ENCODE measurements around the gene KRT33A.
A peak's percentile ranks its signal among the peaks of the same experiment; 100 is the strongest.

KRT33A gene

DNA sequence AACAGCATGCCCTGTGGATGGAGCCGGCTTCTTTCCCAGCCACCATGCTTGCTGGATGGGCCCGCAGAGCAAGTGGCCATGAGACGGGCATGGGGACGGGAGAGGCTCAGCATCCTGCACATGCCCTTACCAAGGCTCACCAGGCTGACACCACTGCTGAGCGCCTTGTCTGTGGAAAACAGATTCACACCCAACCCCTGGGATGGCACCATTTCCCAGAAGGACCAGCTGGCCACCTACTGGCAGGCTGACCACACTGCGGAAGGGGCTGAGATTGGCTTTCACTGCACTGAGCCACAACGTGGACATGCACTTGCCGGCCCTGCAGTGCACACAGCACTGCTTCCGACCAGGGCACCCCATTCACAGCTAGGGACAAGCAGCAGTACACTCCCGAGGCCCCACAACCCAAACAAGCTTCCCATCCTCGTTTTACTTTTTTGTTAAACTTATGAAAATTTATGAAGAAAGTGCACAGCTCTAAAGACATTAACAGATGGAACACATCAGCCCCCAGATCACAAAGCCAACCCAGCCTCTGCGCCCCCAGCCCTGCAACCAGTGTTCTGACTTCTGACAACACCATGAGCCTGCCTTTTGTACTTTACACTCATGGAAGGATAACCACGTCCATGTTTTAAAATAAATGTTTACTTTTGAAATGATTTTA is 21.2 kb downstream of the KRT33A start:
- peak; percentile 60 for DNase-seq (ENCODE audit: low spot score)

GRCh38 chr17:41328207-41328606 is 22.4 kb downstream of the KRT33A start:
- no peak for DNase-seq (ENCODE audit: low spot score)

DNA sequence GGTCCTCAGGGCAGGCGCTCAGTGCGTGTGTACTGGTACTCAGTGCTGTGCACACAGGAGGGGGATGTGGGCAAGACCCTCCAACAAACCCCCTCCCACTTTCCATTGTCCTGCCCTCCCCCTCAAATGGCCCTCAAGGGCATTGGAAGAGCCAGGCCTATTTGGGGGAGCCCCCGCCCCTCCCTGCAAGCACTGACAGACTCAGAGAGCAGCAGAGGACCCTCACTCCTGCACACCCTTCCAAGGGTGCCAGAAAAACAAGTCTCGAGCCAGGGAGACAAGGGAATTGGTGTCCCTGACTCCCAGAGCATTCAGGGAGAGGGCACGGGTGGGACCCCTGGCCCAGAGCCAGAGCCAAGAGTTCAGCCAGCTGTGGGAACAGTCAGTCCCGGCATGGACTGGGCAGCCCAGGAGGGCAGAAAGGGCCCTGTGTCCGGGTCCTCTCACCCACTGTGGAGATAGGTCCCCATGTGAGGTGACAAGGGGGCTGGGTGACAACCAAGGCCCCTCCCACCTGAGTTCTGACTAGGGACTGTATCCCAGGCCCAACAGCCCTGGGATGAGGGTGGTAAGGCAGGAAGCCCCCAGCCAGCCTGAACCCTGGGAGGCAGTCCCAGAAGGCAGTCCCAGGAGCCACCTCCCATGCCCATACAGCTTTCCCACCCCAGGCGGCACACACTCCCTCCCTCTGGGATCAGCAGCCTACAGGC is 23.1 kb downstream of the KRT33A start:
- DNase-seq (ENCODE audit: low spot score), result no peak

DNA sequence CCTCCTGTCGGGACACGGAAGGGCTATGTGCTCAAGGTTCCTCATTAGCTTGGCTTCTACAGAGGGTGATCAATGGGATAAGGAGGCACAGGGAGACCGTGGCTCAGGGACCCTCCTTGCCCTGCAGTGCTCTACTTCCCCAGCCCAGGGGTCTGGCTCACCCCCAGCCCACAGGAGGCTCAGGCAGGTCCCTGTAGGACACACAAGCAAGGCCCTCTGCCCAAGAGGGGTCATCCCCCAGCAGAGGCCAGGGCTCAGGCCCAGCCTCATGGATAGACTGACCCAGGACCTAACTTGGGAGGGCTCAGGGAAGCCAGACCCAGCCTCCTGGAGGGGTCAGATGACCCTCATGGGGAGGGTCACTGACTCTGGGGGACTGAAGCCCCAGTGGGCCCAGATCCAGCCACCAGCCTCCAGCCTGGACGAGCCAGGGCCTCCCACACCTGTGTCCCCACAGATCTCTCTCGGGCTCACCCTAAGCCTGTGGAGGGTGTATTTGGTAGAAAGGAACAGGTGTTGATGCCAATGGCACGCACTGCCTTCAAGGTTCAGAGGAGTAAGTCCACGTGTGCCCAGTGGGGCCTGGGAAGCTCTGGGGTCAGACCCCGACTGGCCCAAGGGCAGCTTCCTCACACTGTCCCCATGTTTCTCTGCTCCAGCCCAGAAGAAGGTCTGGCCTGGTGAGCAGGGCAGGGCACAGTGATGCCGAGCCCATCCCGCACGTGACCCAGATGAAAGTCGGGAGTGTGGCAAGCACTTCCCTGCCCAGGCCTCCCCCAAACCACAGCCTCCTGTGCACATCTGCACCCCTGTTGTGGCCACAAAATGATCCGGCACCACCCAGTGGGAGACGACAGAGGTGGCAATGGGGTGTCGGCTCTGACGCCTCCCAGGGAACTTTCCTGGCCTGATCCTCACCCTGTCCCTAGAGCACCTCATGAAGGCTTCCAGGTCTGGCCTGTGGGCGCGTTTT is 24.2 kb downstream of the KRT33A start:
- DNase-seq (ENCODE audit: low spot score), result no peak

DNA sequence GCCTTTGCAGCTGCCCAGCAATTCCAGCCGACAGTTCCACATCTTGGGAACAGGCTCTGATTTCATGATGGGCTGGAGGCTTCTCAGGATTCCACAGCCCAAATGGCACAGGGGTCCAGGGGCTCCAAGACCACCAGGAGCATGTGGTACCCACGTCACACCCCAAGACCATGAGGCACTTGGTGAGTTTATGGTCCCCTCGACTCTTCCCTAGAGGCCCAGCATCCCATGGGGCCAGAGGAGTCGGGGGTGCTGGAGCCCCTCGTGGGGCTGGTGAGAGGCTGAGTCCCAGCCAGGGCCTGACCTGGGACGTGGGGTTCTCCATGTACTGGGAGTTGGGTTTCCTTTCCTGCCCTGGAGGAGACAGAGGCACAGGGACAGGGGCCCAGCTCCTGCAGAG is 25.0 kb downstream of the KRT33A start:
- no peak for DNase-seq (ENCODE audit: low spot score)

GRCh38 chr17:41325126-41325525 is 25.5 kb downstream of the KRT33A start:
- DNase-seq (ENCODE audit: low spot score), result no peak

DNA sequence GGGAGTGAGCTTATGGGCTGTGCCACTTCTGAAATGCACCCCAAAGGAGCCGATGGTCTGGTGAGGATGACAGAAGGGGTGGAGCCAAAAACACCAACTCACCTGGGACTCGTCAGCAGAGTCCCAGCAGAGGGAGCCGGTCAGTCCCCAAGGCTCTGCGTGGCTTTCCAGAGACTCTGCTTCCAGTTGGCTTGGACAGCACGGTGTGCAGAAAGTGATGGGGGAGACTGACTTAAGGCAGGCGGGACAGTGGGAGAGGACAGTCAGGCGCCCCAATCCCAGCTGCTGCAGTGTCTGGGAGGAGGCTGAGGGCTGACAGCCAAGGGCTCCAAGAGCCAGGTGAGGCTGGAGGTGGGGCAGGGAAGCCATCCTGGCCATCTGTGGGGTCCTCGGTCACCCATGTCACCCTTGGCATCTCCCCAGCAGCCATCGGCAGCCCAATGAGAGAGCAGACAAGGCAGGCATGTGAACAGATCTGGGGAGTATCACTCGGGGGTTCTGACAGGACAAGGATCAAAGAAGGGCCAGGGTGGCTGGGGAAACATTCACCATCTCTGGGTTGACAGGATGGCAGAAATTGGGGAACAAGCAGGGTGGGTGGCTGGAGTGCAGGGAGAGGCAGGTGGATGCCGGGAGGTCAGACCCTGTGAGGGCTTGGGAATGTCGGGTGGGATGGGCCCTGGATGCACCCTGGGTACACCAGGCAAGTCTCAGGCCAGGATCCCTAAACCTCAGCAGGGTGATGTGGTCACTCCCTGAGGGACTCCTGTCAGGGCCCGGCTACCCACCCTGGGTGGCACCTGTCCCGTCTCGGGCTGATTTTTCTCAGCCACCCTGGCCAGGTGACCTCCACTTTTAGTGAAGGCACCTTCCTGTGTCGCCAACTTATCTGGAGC is 26.2 kb downstream of the KRT33A start:
- DNase-seq (ENCODE audit: low spot score), result peak; percentile 13

DNA sequence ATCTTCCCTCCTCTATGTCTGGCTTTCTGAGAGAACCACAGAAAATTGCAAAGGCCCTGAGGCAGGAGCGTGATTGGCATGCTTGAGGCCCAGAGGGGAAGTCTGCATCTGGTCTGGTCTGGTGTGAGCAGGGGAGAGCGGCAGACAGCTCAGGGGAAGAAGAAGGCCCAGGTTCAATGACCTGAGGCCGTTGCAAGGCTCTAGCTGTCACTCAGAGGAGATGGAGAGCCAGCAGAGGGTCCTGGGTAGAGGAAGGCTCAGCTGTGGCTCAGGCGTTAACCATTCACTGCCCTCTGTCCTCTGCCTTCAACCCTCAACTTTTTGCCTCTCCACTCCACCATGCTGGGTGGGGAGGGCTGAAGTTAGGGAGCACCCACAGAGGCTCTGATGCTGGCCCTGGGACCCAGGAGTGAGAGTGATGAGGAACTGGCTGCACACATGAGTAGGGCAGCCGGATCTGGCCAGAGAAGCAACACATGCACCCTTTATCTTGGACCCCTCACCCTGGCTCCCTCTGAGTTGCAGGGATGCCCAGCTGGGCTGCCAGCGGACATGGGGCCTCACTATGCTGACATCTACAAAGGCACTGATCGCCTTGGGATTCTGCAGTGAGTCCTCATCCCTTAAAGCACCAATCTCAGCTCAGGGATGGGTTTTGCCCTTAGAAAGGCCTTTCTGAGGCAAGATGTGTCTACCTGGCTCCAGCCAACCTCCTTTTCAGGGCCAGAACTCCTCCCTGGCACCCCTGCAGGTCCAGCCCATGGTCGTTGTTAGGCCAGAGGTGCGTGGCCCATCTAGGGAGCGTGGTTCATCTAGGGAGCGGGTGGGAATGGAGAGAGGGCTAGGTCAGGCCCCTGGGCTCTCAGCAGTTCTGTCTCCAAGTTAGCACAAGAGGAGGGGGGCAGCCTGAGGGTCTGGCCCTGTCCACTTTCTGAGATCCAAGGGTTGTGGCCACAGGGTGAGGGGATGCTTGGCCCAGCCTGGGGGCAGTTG is 27.4 kb downstream of the KRT33A start:
- no peak for DNase-seq (ENCODE audit: low spot score)

DNA sequence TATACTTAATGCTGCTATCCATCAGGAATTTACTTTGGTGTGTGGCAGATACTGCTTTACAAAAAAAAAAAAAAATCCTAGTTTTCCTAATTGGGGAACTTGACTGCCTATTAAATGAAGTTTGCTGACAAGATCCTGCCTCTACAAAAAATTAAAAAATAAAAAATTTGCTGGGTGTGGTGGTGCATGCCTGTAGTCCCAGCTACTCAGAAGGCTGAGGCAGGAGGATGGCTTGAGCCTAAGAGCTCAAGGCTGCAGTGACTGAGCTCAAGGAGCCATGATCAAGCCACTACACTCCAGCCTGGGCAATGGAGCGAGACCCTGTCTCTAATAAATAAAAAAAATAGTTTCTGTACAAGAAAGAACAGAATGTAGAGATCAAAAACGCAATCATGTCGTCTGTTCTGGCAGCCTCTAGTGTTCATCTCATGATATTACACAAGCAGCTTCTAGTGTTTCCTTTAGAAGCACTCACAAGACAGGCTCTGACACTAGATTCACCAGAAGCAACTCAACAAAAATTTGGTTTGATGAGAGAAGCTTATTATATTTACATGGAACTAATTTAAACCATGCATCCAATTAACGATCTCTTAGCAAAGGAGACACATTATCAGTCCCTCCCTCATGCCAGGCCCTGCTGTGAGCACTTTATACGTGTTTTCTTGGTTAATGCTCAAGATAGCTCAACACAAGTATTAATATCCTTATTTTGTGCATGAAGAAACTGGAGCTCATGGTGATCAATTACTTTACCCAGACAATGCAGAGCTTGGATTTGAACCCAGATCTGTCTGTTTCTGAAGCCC is 28.3 kb downstream of the KRT33A start:
- peak; percentile 28 for DNase-seq (ENCODE audit: low spot score)

DNA sequence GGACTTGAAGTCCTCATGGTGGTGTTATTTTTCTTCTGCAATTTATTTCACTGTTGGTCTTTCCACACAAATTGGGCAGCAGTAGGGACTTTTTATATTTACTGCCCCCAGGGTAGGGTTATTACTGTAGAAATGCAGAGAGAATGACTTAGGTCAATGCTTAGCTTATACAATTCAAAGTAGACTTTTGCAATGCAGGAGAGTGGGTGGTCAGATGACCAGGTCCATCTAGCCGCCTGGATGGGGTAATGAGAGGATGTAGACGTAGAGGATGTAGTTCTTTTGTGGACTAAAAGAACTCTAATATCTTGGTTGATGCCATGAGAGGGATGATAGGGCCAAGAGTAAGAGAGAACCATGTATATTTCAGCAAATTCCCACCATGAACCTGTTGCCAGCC is 32.4 kb downstream of the KRT33A start:
- no peak for DNase-seq (ENCODE audit: low spot score)

DNA sequence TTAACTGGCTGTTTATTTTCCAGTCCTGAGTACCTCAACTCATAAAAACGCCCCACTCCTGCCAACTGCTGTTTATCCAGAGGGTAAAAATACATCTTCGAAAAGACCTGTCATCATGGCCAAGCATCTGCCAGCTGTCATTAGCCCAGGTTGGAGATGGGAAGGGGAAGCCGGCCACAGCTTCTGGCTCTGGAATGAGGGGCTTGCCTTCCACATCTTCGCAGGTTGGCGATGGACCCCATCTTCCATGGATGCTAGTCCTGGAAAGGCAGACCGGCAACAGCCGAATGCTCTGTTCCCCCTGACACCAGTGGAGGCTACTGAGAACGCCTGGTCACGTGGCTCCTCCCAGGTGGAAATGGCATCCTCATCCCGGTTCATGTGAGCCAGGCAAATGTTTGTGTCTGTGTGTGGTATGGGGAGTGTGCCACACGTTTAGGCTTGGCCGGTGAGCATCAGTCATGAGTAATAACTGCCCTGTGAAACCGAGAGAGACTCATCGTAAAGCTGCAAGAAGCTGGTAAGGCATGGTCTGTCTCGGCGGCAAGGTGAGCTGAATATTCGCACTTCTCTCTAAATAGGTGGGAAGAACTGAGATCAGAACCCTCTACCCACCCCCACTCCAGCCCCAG is 34.7 kb downstream of the KRT33A start:
- DNase-seq (ENCODE audit: low spot score), result no peak

GRCh38 chr17:41315204-41315794 is 35.3 kb downstream of the KRT33A start, which contains the start of gene KRTAP17-1:
TSS of gene KRTAP17-1 (minus strand) at chr17:41315710. CDS start at chr17:41315650, 60 bp downstream.
- no peak for DNase-seq (ENCODE audit: low spot score)

DNA sequence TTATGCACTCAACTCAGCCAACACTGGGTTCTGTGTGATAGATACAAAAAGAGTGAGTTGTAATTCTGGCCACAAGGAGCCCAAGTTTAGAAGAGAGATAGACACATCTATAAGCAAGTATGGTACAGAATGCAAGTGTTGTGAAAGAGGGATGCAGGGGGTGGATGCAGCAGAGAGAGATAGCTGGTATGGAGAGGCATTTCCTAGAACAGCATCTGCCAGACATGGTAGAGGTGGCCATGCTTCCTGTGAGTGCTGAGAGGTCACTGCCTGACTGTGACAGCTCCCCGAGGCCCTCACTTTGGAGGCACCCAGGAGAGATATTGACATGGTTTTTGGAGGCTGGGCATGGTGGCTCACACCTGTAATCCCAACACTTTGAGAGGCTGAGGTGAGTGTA is 39.5 kb downstream of the KRT33A start:
- DNase-seq (ENCODE audit: low spot score), result no peak

DNA sequence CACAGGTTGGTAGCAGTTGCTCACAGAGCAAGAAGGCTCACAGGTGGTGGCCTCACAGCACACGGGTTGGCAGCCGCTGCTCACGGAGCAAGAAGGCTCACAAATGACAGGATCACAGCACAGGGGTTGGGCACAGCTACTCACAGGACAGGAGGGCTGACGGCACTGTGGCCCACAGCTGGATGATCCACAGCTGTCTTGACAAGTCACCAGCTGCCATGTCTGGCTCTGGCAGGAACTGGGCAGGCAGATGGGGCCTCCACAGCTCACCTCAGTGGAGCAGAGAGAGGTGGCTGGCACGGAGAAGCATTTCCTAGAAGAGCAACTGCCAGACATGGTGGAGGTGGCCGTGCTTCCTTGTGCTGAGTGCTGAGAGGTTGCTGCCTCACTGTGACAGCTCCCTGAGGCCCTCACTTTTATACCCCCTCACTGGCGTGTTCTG is 41.7 kb downstream of the KRT33A start, which contains the start of gene KRTAP16-1:
KRTAP16-1 (minus strand) TSS at position 392 of the 442 bp plus-strand sequence; CDS start at position 336, 56 bp downstream.
- no peak for DNase-seq (ENCODE audit: low spot score)

DNA sequence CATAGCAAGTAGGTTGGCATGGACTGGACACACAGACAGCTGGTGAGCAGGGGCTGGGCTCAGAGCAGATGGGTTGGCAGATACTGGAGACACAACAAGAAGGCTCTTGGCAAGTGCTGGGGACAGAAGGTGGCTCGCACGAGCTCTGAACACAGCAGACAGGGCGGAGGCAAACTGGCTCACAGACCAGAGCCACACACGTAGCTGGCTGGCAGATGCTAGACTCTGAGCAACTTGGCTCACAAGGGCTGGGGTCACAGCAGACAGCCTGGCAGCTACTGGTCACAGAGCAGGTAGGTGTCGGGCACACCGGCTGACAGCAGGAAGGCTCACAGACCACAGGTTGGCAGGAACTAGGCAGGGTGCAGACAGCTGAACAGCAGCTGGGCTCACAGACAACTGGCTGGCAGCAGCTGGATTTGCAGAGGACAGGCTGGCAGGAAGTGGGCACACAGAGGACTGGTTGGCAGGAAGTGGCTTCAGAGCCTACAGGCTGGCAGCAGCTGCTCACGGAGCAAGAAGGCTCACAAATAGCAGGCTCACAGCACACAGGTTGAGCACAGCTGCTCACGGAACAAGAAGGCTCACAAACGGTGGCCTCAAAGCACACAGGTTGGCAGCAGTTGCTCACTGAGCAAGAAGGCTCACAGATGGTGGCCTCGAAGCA is 42.2 kb downstream of the KRT33A start:
- DNase-seq (ENCODE audit: low spot score), result no peak

- DNase-seq (ENCODE audit: low spot score), result no peak
These were observed 43.0 kb downstream of the KRT33A start for GRCh38 chr17:41307647-41308046.

DNA sequence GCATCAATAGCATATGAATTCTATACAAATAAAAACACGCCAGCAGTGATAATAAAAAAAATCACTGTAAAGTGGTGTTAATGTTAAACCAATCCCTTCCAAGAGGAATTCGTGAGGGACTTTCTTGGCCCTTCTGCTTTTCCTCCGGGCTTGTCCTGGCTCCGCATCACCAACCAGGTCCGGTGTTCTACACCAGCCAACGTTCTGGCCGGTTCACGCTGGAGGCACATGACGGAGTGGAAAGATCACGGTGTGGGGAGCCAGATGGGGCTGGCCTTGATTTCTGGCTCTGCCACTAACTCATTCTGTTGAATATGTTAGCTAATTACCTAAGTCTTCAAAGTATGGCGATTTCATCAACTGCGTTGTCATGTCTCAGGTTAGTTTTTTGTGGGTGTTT is 46.5 kb downstream of the KRT33A start:
- DNase-seq (ENCODE audit: low spot score), result no peak

DNA sequence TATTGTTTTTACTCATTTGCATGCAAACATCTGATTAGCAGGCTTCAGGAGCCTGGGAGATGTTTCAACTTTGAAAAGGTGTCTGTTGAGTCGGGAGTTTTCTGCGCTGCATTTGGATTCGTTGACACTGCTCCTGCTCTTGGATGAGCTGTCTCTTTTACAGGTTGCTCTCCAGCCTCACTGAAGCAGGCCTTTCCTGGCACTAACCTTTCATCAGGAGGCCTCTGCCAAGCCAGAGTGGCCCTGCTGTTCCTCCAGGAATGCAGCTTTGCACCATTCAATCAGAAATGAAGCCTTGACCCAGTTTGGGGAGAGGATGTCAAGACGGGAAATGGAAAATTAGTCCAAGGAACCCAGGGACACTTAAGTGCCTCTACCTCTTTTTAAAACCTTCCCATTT is 47.6 kb downstream of the KRT33A start:
- no peak for DNase-seq (ENCODE audit: low spot score)

Data from HuH-7 (cell line).